Mucosa of stomach (tissue), 1 donor: ENCODE results near the gene CCDC9B.

Experiments
- H3K27me3 ChIP-seq: one replicate; pipeline ENCODE4 v1.7.0; 2013; ENCODE audit warnings: mild to moderate bottlenecking, low read length; ENCODE audit not compliant: control insufficient read depth, insufficient read depth
- H3K36me3 ChIP-seq: one replicate; pipeline ENCODE4 v1.7.0; 2013; ENCODE audit warnings: low read length; ENCODE audit not compliant: control insufficient read depth, insufficient read depth
- H3K4me1 ChIP-seq: one replicate; pipeline ENCODE4 v1.7.0; 2013; ENCODE audit warnings: mild to moderate bottlenecking, low read length; ENCODE audit not compliant: control insufficient read depth, insufficient read depth
- H3K4me3 ChIP-seq: one replicate; pipeline ENCODE4 v1.7.0; 2013; ENCODE audit warnings: low read length
- H3K9ac ChIP-seq: one replicate; pipeline ENCODE4 v1.7.0; 2013; ENCODE audit warnings: mild to moderate bottlenecking, low read length, moderate library complexity
- H3K9me3 ChIP-seq: one replicate; pipeline ENCODE4 v1.7.0; 2013; ENCODE audit warnings: mild to moderate bottlenecking, low read length, moderate library complexity; ENCODE audit not compliant: control insufficient read depth
- donor health status: Pancreatic carcinoma.

The CCDC9B gene

DNA sequence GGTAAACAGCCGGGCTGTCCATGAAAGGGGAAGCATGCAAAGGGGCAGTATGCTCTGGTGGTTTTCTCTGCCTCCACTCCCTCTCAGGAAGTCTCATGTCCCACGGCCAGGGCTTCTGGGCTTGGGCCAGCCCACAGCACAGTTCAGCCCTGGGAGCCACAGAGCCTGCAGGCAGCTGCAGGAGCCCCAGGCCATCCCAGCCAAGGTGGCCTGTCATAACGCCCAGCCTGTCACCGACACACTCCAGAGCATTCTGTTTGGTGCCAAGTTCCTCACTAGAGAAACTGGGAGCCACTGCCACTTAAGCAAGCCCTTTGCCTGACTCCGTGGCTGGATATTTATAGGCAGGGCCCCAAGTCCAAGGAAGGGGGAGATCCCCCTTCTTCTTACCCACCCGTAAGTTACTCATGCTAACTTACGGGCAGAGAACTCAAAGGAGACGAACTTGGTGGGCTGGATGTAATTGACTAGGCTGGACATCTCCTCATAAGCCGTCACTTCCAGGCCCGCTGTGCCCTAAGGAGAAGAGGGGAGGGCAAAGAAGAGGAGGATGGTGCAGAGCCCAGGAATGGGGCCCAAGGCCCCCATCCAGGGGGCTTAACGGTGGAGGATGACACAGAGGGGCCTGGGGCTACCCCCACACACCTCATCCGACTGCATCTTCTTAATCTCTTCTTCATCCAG is 44.7 kb downstream of the CCDC9B start:
- Histone ChIP-seq H3K4me3 (no peak overlapping the region), H3K27me3 (peaks cover 46% of the 10 kb centered on the region), H3K9me3 (no peaks in the 10 kb centered on the region), H3K9ac (no peak overlapping the region), H3K4me1 (peaks cover 4% of the 10 kb centered on the region), H3K36me3 (no peaks in the 10 kb centered on the region)

DNA sequence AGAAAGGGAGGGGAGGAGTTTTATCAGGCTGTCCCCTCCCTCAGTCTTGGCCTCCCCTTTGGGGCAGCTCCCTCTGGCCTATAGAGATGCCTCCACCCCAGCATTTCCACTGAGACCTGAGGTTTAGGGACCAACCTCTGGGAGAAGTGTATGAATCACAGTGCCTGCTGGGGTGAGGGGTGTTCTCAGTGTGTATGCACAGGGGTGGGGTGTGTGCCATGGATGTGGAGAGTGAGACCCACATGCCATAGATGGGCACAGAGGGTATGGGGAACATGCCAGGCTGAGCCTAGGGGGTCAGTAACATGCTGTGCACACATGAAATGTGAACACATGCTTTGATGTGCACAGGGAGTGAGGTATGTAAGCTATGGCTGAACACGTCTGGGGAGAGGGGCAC is 45.4 kb downstream of the CCDC9B start:
- Histone ChIP-seq H3K4me1 (peaks cover 4% of the 10 kb centered on the region), H3K9ac (no peak overlapping the region), H3K4me3 (no peak overlapping the region), H3K27me3 (peaks cover 48% of the 10 kb centered on the region), H3K36me3 (no peaks in the 10 kb centered on the region), H3K9me3 (no peaks in the 10 kb centered on the region)

DNA sequence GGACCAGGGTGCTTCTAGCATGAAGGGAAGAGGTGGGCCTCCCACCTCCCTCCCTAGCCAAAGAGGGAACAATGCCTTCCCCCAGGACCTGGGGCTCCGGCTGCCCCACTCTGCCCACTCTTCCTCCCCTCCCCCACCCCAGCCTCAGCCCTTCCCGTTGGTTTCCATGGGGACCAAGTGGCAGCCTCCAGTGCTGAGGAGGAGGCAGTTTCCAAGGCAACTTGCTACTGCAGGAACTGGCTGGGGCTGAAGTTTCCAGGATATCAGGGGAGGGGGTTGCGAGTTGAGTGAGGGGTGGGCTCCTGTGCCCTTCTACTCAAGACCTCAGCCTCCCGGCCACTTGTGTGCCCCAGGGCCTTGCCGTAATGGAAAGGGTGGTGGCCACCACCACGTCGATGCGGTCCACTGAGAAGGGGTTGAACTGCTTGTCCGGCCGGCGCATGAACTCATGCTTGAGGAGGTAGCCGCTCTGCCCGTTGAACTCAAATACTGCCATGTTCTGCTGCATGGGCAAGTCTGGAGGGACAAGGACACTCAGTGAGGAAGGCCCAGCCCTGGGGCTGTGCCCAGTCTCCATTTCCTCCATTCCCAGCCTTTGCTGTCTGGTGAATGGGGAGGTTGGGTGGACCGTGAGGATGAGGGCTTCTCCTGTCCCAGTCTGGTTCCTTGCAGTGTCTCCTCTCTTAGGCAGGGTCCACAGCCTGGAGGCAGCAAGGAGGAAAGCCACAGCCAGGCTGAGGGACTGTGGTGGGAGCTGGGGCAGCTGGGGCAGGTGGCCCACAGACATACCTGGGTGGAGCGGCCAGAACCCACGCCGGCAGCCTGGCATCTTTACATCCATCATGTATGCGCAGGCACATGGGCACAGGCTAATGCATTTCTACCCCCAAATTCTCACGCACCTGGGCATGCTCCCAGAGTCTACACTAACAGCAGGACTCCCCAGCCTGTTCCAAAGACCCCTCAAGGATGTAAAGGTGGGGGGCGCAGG is 46.5 kb downstream of the CCDC9B start:
- Histone ChIP-seq H3K4me3 (no peak overlapping the region), H3K4me1 (peaks cover 4% of the 10 kb centered on the region), H3K27me3 (peaks cover 54% of the 10 kb centered on the region), H3K36me3 (no peaks in the 10 kb centered on the region), H3K9ac (no peak overlapping the region), H3K9me3 (no peaks in the 10 kb centered on the region)

DNA sequence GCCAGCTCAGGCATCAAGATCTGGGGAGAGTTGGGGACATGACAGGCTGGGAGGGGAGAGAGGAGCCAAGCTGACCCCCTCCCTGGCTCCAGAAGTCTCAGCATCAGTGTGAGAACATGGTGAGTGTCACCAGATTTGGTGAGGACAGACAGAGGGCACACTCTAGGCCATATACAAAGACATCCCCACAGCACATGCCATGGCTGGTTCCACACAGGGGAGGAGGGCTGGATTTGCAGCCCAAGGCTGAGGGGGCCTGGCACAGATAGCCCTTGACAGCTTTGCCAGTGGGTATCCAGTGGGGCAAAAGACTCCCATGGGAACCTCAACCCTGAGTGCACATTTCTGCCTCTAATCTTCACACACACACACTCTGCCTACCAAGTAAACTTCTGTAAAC is 47.7 kb downstream of the CCDC9B start:
- Histone ChIP-seq H3K36me3 (no peaks in the 10 kb centered on the region), H3K4me3 (no peak overlapping the region), H3K9me3 (no peaks in the 10 kb centered on the region), H3K9ac (no peak overlapping the region), H3K4me1 (peaks cover 4% of the 10 kb centered on the region), H3K27me3 (peaks cover 59% of the 10 kb centered on the region)

DNA sequence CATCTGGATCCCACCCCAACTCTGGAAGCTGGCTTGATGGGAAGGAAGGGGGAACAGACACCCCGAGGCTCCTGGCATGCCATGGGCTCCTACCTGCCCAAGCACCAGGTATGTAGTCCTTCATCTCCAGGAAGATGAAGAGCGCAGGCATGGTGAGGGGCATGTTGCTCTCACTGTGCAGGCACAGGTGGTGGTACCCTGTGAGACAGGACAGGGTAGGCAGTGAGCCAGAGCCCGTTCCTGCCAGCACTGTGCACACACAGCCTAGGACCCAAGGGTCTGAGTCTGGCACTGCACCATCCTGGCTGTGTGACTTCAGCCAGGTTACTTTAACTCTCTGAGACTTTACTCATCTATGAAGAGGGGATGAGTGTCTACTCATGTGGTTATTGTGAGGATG is 48.5 kb downstream of the CCDC9B start:
- Histone ChIP-seq H3K4me3 (no peak overlapping the region), H3K36me3 (no peaks in the 10 kb centered on the region), H3K4me1 (peaks cover 4% of the 10 kb centered on the region), H3K27me3 (peaks cover 59% of the 10 kb centered on the region), H3K9ac (no peak overlapping the region), H3K9me3 (no peaks in the 10 kb centered on the region)

DNA sequence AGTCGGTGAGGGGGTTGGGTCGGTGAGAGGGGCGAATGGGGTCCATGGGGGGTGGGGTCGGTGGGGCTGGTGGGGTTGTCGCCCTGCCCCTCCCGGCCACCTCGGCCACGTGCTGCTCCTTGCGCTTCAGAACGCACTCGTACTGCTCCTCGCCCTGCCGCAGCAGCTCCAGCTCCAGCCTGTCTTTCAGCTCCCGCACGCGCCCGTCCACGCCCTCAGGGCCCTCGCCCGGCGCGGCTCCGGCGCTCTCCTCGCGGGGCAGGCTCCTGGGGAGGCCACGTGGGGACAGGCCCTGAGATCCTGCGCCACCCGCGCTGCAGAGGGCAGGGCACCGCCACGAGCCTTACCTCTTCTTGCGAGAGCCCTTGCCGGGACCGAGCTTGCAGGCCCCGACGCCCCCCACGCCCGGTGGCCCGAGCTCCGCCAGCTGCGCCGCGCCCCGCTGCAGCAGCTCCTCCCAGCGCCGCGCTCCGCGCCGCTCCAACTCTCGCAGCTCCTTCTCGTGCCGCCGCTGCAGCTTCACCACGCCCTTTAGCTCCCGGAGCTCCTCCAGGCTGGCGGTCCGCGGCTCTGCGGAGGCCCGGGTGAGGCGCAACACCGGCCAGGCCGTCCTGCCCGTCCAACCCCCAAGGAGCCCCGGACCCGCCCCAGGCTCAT is 49.7 kb downstream of the CCDC9B start:
- Histone ChIP-seq H3K4me3 (no peak overlapping the region), H3K4me1 (peaks cover 4% of the 10 kb centered on the region), H3K9ac (no peak overlapping the region), H3K36me3 (no peaks in the 10 kb centered on the region), H3K9me3 (no peaks in the 10 kb centered on the region), H3K27me3 (peaks cover 60% of the 10 kb centered on the region)

DNA sequence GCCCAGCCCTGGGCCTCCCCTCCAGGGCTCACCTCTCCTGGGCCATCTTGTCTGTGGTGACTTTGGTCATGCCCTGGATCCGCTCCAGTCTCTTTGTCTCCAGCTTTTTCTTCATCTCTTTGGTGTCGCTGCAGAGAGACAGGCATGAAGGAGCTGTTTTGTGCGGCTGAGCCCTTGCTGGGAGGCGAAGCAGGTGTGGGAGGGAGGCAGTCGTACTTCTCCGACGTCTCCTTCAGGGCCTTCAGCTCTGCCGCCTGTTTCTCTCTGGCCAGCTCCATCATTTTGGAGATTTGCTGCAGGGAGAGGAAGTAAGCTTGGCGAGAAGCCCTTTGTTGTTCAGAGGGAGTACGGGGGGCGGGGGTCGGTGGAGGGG is 50.2 kb downstream of the CCDC9B start:
- no peak overlapping the region for H3K9ac ChIP-seq
- no peak overlapping the region for H3K4me3 ChIP-seq

DNA sequence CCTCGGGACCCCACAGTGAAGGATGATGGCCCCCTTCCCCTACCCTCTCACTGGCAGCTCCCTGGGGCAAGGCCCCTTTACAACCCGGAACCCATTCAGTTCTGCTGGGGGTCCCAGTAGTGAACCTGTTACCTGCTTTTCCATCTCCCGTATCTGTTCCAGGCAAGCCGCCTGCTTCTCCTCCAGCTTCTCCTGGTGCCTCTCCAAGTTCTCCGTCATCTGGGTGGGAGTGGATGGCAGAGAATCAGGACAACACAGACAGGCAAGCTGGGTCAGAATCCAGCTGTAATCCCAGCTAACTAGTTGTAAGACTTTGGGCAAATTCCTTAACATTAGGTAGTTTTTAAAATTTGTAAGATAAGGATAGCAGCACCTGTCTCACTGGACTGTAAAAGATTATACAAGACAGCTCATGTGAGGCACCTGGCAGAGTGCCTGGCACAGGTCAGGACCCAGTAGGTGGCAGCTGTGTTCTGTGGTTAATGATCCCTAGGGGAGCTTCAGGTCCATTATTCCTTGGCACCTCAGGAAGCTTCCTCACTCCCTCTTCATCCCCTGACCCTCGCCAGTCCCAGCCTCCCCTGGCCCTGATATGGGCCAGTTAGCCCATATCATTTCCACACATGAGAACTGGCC is 51.5 kb downstream of the CCDC9B start:
- H3K9me3 ChIP-seq: no peaks in the 10 kb centered on the region
- H3K4me1 ChIP-seq: peaks cover 4% of the 10 kb centered on the region
- H3K36me3 ChIP-seq: no peaks in the 10 kb centered on the region
- no peak overlapping the region for H3K4me3 ChIP-seq
- peaks cover 67% of the 10 kb centered on the region for H3K27me3 ChIP-seq
- H3K9ac ChIP-seq: no peak overlapping the region

More for the DNA sequence above, 50.2 kb downstream of the CCDC9B start:
- peaks cover 4% of the 10 kb centered on the region for H3K4me1 ChIP-seq
- H3K27me3 ChIP-seq: peaks cover 59% of the 10 kb centered on the region
- no peaks in the 10 kb centered on the region for H3K9me3 ChIP-seq
- no peaks in the 10 kb centered on the region for H3K36me3 ChIP-seq

DNA sequence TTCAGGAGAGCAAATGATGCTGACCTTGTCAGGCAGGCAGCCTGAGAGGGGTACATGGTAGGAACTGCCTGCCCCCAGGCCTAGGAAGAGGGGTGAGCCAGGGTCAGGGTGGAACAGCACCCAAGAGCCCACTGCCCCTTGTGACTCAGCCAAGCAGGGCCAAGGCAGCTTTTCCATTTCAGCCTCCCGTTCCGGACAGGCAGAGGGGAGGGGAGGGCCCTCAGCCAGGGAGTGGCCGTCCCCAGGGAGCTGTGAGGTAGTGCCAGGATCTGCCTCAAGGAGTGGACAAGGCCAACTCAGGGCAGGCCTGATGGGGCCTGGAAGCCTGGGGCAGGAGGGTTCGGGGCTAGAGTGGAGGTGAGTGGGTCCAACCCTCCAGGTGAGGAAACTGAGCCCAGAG is 52.8 kb downstream of the CCDC9B start:
- H3K36me3 ChIP-seq: no peaks in the 10 kb centered on the region
- H3K4me1 ChIP-seq: peaks cover 11% of the 10 kb centered on the region
- H3K27me3 ChIP-seq: peaks cover 68% of the 10 kb centered on the region
- H3K4me3 ChIP-seq: no peak overlapping the region
- H3K9ac ChIP-seq: no peak overlapping the region
- H3K9me3 ChIP-seq: no peaks in the 10 kb centered on the region

DNA sequence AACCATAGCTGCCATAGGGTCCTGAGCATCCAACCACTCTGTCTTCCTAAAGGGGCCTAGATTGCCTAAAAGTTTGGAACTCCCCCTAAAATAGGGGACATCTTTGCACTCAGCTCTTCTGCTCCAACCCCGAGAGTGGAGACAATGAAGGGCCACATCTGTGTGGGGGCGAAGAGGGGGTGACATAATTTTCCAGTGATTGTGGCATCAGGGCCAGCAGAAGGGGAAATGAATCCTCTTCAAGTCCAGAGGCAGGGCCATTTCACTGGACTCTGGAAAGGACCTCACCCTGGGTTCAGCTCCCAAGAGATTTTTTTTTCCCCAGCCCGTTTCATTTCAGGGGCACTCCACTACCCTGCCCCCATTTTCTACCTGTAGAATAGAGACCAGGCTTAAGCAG is 53.2 kb downstream of the CCDC9B start:
- Histone ChIP-seq H3K36me3 (no peaks in the 10 kb centered on the region), H3K4me3 (no peak overlapping the region), H3K9me3 (no peaks in the 10 kb centered on the region), H3K9ac (no peak overlapping the region), H3K27me3 (peaks cover 68% of the 10 kb centered on the region), H3K4me1 (peaks cover 14% of the 10 kb centered on the region)

DNA sequence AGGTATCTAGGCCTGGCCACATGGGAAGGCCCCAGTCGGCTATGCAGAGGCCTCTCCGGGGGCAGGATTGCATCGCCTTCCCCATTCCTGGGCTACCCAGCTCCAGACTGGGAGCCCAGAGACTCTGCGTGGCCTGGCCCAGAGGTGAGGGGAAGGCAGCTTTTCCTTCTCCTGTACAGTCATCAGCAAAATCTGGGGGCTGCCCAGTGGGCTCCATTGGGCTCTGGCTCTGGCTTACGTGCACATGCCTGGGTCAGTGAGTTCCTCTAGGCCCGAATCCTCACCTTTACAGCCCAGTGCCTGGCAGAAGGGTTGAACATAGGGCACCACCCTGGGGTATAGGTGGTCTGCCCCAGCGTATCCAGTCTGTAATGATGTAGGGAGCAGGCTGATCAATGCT is 53.9 kb downstream of the CCDC9B start:
- no peak overlapping the region for H3K9ac ChIP-seq
- peaks cover 21% of the 10 kb centered on the region for H3K4me1 ChIP-seq

More for the DNA sequence above, 53.9 kb downstream of the CCDC9B start:
- H3K27me3 ChIP-seq: peaks cover 68% of the 10 kb centered on the region
- no peak overlapping the region for H3K4me3 ChIP-seq
- H3K36me3 ChIP-seq: no peaks in the 10 kb centered on the region
- H3K9me3 ChIP-seq: no peaks in the 10 kb centered on the region
